ENCODE results near the gene UBAC1. TPM values are rescaled to one million over a fixed set of nuclear protein-coding genes. Genes with fewer than 3 reads are reported as not detected.
A peak's percentile ranks its signal among the peaks of the same experiment; 100 is the strongest.

The UBAC1 gene
- total and polyA plus RNA-seq, 9 of the 15 experiments (the other 6 are each of a cell fraction or from before 2014, with no cell fraction given) = 94.0 to 399 (median 228) TPM

- TF ChIP-seq, protein P1, sequence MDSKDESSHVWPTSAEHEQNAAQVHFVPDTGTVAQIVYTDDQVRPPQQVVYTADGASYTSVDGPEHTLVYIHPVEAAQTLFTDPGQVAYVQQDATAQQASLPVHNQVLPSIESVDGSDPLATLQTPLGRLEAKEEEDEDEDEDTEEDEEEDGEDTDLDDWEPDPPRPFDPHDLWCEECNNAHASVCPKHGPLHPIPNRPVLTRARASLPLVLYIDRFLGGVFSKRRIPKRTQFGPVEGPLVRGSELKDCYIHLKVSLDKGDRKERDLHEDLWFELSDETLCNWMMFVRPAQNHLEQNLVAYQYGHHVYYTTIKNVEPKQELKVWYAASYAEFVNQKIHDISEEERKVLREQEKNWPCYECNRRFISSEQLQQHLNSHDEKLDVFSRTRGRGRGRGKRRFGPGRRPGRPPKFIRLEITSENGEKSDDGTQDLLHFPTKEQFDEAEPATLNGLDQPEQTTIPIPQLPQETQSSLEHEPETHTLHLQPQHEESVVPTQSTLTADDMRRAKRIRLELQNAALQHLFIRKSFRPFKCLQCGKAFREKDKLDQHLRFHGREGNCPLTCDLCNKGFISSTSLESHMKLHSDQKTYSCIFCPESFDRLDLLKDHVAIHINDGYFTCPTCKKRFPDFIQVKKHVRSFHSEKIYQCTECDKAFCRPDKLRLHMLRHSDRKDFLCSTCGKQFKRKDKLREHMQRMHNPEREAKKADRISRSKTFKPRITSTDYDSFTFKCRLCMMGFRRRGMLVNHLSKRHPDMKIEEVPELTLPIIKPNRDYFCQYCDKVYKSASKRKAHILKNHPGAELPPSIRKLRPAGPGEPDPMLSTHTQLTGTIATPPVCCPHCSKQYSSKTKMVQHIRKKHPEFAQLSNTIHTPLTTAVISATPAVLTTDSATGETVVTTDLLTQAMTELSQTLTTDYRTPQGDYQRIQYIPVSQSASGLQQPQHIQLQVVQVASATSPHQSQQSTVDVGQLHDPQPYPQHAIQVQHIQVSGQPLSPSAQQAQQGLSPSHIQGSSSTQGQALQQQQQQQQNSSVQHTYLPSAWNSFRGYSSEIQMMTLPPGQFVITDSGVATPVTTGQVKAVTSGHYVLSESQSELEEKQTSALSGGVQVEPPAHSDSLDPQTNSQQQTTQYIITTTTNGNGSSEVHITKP (IDR thresholded peaks at IDR 0.05; ENCODE audit: partially characterized antibody) = no peak
- TF ChIP-seq TRIM24 (IDR thresholded peaks at IDR 0.05) = peak; percentile 80 to 91
Measured at GRCh38 chr9:135895202-135895848, 65.8 kb downstream of the UBAC1 start (continued).

- CTCF ChIA-PET (ENCODE audit: low intra/inter-chr PET ratio) = no interaction called here
- no peak overlapping the region for H3K9ac ChIP-seq (ENCODE audit: insufficient read depth in 1 of 2, low read depth in 2 of 2, low read length in 2 of 2)
- peaks cover 5% of the 10 kb centered on the region; the same call in 2 of the 3 replicates for H3K36me3 ChIP-seq (ENCODE audit: control insufficient read depth, insufficient read depth, low read length)
- no peak for DNase-seq (ENCODE audit: extremely low read depth in 1 of 4, low spot score in 3 of 4)
- ATAC-seq = no peak
- in situ Hi-C loops (cut with MboI) (no loop called here), intact Hi-C loops (cut with micrococcal nuclease) (no loop called here)
- H3K9me1 ChIP-seq (ENCODE audit: control insufficient read depth, insufficient read depth, low read length) = peaks cover 4% of the 10 kb centered on the region
- POLR2A ChIA-PET = no interaction called here
- no peak for FAIRE-seq
- H3K79me2 ChIP-seq (ENCODE audit: control insufficient read depth, insufficient read depth, low read length) = peaks cover 99% of the 10 kb centered on the region
- BruUV-seq (replicated peaks) = no TSS peak
- no peak overlapping the region for H3K4me2 ChIP-seq (ENCODE audit: insufficient read depth, low read length)
- no peak overlapping the region for H2AFZ ChIP-seq (ENCODE audit: low read depth, low read length)
- H3K27ac ChIP-seq (ENCODE audit: extremely low read depth, low read depth, low read length) = no peak overlapping the region
- no peak overlapping the region for H3K4me3 ChIP-seq
- H3K4me1 ChIP-seq (replicated peaks in 1 of 2; ENCODE audit: control insufficient read depth in 2 of 2, insufficient read depth in 2 of 2, low read length in 2 of 2) = peaks cover 24 to 42% of the 10 kb centered on the region in 2 experiments
- 71% methylated on average over 1 of the region's 1 CpG for WGBS (ENCODE audit: insufficient coverage, low coverage, missing lambda C conversion rate)
- no peaks in the 10 kb centered on the region for H3K27me3 ChIP-seq (ENCODE audit: control insufficient read depth in 2 of 2, insufficient read depth in 2 of 2, low read length in 2 of 2)
- H4K20me1 ChIP-seq (replicated peaks; ENCODE audit: control insufficient read depth, insufficient read depth, low read length) = peaks cover 36% of the 10 kb centered on the region
- 0 out of 2 replicates have a peak, but pooled peaks cover 2% of the 10 kb centered on the region for H3K9me3 ChIP-seq (replicated peaks; ENCODE audit: control insufficient read depth, insufficient read depth, low read depth, low read length)
- TF ChIP-seq RB1 (IDR thresholded peaks at IDR 0.05; ENCODE audit: low read depth) (no peak), KHSRP (IDR thresholded peaks at IDR 0.05) (peak; percentile 47; the same call in 1 of the 2 replicates), ZBTB2 (IDR thresholded peaks at IDR 0.05) (0 out of 2 replicates have a peak, but pooled peaks have one; percentile 51), ETS1 (conservative IDR thresholded peaks at IDR 0.05; ENCODE audit: control insufficient read depth, low read depth, low read length) (no peak), DPF2 (IDR thresholded peaks at IDR 0.05) (no peak), BRF1 (IDR thresholded peaks at IDR 0.05; ENCODE audit: borderline replicate concordance, extremely low read depth, insufficient read length) (no peak)
- TF ChIP-seq, protein P2, sequence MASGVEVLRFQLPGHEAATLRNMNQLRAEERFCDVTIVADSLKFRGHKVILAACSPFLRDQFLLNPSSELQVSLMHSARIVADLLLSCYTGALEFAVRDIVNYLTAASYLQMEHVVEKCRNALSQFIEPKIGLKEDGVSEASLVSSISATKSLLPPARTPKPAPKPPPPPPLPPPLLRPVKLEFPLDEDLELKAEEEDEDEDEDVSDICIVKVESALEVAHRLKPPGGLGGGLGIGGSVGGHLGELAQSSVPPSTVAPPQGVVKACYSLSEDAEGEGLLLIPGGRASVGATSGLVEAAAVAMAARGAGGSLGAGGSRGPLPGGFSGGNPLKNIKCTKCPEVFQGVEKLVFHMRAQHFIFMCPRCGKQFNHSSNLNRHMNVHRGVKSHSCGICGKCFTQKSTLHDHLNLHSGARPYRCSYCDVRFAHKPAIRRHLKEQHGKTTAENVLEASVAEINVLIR (CRISPR knock-in tag; IDR thresholded peaks at IDR 0.05) = no peak
- TF ChIP-seq, protein P3, sequence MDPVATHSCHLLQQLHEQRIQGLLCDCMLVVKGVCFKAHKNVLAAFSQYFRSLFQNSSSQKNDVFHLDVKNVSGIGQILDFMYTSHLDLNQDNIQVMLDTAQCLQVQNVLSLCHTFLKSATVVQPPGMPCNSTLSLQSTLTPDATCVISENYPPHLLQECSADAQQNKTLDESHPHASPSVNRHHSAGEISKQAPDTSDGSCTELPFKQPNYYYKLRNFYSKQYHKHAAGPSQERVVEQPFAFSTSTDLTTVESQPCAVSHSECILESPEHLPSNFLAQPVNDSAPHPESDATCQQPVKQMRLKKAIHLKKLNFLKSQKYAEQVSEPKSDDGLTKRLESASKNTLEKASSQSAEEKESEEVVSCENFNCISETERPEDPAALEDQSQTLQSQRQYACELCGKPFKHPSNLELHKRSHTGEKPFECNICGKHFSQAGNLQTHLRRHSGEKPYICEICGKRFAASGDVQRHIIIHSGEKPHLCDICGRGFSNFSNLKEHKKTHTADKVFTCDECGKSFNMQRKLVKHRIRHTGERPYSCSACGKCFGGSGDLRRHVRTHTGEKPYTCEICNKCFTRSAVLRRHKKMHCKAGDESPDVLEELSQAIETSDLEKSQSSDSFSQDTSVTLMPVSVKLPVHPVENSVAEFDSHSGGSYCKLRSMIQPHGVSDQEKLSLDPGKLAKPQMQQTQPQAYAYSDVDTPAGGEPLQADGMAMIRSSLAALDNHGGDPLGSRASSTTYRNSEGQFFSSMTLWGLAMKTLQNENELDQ (CRISPR knock-in tag; IDR thresholded peaks at IDR 0.05; ENCODE audit: borderline replicate concordance) = no peak
Measured at GRCh38 chr9:135893104-135893503, 68.1 kb downstream of the UBAC1 start.
